HG03039 (cell line): ENCODE results near the gene GOLGB1.

ENCODE experiments used
- ATAC-seq: cut with Tn5 transposase; IDR thresholded peaks from one replicate; pipeline ENCODE4 v1.9.1; 2021; ENCODE audit warnings: mild to moderate bottlenecking, moderate library complexity; ENCODE audit not compliant: unreplicated experiment

GOLGB1 gene

DNA sequence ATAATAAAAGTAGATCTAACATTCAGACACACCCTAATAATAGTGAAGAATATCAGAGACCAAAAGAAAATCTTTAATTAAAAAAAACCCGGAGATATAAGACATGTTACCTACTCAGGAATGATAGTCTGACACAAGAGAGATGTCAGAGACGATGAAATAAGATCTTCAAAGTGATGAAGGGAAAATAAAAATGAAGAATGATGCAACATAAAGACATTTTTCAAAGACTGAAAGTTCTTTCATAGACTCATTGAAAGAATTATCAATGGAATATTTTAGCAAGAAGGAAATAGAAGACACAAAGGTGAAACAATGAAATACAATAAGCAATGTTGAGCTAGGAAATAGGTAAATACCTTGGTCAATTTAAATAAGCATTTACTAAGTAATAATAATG lies 108.4 kb downstream of the GOLGB1 start:
- ATAC-seq = no peak

DNA sequence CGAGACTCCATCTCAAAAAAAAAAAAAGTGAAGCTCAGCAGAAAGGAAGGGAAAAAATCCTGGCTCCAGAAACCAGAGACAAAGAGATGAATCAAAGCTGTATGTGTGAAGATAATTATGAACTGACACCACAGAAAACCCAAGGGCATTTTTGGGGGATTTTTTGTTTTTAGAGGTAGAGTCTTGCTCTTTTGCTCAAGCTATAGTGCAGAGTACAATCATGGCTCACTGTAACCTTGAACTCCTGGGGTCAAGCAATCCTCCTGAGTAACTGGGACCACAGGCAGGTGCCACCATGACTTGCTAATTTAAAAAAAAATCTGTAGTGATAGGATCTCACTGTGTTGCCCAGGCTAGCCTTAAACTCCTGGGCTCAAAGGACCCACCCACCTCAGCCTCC lies 111.6 kb downstream of the GOLGB1 start:
- no peak for ATAC-seq

DNA sequence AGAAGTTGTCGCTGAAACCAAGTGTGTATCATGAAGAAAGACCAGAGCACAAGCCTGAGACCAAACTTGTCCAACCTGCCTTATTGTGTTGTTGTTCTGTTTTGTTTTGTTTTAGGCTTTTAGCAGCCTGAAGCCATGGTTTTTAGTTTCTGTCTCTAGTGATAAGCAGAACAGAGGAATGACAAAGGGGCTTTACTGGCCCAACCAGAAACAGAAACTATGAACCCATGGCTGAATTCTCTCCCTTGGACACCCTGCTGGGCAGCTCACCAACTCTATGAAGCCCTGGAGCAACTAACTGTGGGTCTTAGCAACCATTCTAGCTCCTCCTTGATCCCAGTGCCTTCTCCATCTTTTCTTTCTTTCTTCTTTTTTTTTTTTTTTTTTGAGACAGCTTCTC lies 119.2 kb downstream of the GOLGB1 start:
- no peak for ATAC-seq

DNA sequence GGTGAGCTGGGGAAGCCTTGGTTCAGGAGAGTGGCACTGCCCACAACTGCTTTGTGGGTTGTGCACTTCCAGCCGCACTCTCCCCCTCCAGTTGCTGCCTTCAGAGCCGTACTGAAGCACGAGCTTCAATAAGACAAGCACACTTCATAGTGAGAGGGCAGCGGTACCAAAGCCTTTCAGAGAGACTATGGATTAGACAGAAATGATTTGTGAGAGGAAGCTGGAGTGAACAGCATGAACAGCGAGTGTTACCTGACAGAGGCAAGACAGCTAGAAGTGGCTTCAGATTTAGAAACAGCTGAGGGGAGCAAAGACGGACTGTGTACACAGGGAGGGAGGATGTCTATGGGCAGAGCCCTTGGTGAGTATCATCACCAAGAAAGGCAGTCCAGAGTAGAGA lies 119.9 kb downstream of the GOLGB1 start:
- ATAC-seq = no peak

DNA sequence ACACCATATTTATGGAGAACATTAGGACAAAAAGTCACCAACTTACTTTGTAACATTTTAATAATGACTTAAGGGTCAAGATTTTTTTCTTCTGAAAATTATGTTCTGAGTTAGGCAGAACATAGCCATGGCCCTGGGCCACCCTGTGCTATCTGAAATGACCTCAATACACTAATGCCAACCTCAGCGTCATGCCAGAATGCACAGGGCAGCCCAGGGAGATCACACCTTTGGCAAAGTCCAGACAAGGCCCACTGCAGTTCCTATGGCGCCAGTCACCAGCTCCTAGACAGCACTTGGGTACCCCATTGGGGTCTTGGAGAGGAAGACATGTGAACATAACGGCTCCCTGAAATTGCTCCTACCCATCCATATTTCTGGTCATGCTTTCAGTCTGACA lies 121.9 kb downstream of the GOLGB1 start:
- no peak for ATAC-seq

DNA sequence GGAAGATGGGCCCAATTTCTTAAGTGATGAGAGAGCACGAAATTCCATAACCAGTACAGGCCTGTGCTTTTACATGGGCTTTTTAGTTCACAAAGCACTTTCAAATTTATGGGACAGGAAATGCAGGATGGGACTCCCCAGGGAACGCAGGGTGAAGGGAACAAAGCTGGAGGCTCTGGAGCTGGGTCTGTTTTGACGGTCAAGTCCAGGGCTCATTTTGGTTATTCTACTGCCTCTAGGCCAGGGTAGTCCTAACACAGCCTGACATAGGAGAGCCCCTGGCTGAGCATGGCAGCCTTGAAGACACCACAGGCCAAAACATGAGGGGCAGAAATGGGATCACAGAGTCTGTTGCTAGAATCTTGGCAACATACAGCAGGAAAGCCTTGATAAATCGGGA lies 122.3 kb downstream of the GOLGB1 start:
- ATAC-seq = no peak

DNA sequence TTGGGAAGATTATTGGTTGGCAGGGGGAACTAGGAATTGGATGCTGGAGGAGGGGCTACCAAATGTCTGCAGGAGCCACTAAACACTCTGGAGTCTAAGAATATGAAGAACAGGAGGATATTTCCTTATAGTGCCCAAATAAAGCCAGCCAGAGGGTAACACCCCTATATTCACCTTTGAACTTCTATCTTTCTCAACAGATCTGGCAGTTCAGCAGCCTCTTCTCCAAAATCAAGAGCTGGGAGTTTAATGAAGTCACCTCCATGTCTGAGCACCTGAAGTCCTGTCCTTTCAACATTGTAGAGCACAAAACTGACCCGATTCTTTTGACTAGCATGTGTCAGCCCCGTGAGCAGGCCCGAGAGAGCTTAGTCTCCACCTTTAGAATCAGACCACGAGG lies 123.0 kb downstream of the GOLGB1 start:
- no peak for ATAC-seq

DNA sequence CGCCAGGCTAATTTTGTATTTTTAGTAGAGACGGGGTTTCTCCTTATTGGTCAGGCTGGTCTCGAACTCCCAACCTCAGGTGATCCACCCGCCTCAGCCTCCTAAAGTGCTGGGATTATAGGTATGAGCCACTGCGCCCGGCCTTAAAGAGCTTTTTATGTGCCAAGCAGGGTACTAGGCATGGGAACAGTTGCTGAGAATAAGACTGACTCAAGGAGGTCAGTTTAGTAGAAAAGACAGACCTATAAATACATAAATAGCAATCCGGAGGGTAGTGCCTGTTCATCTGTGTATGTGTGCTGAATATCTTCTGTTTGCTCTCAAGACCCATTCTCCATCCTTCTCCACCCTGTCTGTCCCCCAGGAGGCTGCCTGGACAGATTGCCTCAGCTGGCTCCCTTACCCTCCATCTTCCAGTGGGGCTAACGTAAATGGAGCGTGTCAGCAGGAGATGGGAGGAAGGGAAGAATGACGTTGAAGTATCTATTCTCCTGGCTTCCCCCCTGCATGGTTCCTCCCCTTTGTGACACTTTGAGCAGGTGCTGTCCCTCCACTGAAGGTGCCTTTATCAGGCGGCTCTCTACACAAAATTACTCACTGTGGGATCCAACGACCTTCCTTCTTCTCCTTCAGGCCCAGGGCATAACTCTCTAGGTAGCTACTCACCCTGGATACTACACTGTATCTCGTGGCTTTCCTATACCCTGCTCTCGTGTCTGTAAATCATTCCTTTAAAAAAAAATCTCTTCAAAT lies 125.2 kb downstream of the GOLGB1 start:
- ATAC-seq = no peak

DNA sequence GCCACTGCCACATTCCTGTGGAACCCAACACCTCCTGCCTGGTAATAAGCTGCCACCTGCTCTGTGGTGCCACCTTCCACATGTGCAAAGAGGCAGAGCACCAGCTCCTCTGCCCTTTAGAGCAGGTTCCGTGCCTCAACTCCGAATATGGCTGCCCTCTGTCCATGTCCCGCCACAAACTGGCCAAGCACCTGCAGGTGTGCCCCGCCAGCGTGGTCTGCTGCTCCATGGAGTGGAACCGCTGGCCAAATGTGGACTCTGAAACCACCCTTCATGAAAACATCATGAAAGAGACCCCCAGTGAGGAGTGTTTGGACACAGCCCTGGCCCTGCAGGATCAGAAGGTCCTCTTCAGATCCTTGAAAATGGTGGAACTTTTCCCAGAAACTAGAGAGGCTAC lies 128.1 kb downstream of the GOLGB1 start:
- no peak for ATAC-seq

DNA sequence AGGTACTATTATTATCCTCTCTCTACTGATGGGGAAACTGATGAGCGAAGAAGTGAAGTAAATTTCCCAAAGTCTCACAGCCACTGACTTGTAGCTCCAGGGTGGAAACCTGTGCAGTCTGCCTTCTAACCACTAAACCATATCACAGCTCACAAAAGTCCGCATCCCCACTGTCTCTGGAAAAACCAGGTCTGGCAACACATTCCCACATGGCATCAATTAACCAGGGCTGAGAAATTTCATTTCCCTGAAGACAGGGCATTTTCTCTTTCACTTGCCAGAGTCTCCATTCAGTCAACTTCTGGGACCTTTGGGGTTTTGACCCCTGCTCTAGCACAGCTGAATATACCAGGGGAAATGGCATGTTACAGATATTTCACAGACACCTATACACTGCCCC lies 129.8 kb downstream of the GOLGB1 start:
- no peak for ATAC-seq
